ENCODE measurements around the gene OPCML. TPM values are rescaled to one million over a fixed set of nuclear protein-coding genes. Genes with fewer than 3 reads are reported as not detected.

OPCML gene
- total RNA-seq, 1 donor from 2014 or later = not detected

DNA sequence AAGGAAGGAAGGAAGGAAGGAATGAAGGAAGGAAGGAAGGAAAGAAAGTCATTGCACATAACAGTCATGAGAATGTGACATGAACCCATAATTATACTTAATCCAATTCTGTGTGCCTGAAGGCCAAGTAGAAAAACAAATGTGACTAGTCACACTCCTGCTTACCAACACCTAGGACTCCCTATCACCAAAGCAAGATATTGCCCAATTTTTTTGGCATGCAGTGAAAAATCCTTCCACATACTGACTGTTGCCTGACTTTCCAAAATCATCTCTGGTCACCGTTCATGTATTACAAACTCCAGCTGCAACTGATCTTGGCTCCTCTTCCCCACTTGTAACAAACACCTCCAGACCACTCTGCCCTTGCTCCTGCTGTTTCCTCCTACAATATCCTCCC lies 516.8 kb downstream of the OPCML start:
- intact Hi-C loops (cut with DNase I) = no loop called here

DNA sequence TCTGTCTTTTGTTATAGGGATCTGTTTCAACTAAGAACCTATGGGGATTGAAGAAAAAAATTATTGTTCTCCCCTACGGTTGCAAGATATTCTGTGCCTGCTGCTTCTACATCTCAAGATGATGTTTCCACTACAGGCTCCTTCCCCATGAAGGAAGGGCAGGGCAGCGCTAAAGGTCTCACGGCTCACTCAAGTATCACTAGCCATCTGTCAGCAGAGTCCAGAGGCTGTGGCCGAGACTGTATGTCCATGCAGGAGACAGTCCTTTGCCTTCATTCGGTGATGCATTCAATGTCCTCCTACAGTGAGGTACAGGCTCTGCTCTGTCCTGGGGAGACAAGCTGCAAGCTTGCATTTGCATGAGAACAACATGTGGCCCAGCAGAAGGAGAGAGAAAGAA lies 518.0 kb downstream of the OPCML start:
- intact Hi-C loops (cut with DNase I) = no loop called here
- H3K4me1 ChIP-seq = no peaks in the 10 kb centered on the region
- no peaks in the 10 kb centered on the region for H3K27me3 ChIP-seq
- H3K9me3 ChIP-seq = no peaks in the 10 kb centered on the region
- no peak overlapping the region for H3K27ac ChIP-seq
- TF ChIP-seq CTCF (IDR thresholded peaks at IDR 0.05) = no peak
- no peaks in the 10 kb centered on the region for H3K36me3 ChIP-seq
- DNase-seq (ENCODE audit: low spot score in 2 of 2) = no peak
- no peak overlapping the region for H3K4me3 ChIP-seq

More for the DNA sequence above, 516.8 kb downstream of the OPCML start:
- no peak for DNase-seq (ENCODE audit: low spot score in 2 of 2)
- TF ChIP-seq CTCF (IDR thresholded peaks at IDR 0.05) = no peak
- no peaks in the 10 kb centered on the region for H3K27me3 ChIP-seq
- no peaks in the 10 kb centered on the region for H3K4me1 ChIP-seq
- H3K36me3 ChIP-seq = no peaks in the 10 kb centered on the region
- no peak overlapping the region for H3K4me3 ChIP-seq
- no peak overlapping the region for H3K27ac ChIP-seq
- H3K9me3 ChIP-seq = no peaks in the 10 kb centered on the region

GRCh38 chr11:133012803-133013202 lies 519.5 kb downstream of the OPCML start:
- no peaks in the 10 kb centered on the region for H3K9me3 ChIP-seq
- no peaks in the 10 kb centered on the region for H3K36me3 ChIP-seq
- H3K27ac ChIP-seq = no peak overlapping the region
- intact Hi-C loops (cut with DNase I) = no loop called here
- H3K27me3 ChIP-seq = no peaks in the 10 kb centered on the region
- TF ChIP-seq CTCF (IDR thresholded peaks at IDR 0.05) = no peak
- DNase-seq (ENCODE audit: low spot score in 2 of 2) = no peak
- H3K4me1 ChIP-seq = no peaks in the 10 kb centered on the region
- no peak overlapping the region for H3K4me3 ChIP-seq

DNA sequence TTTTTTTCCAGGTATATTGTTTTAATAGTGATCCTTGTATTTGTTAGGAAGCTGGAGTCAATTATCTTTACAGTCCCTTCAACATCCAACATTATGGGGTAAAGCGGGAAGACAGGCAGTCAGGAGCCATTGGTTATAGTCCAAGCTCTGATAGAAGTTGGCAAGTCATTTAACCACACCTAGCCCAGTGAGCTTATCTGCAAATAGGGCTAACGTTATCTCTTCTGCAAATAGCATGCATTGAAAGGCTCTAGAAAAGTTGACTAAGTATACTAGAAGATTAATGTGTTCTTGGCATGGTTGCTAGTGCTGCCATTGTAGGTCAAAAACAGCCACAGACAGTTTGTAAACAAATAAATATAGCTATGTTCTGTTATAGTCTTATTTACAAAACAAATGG lies 520.7 kb downstream of the OPCML start:
- H3K36me3 ChIP-seq = no peaks in the 10 kb centered on the region
- no peak overlapping the region for H3K27ac ChIP-seq
- intact Hi-C loops (cut with DNase I) = no loop called here
- no peaks in the 10 kb centered on the region for H3K4me1 ChIP-seq
- no peak overlapping the region for H3K4me3 ChIP-seq
- no peaks in the 10 kb centered on the region for H3K27me3 ChIP-seq
- no peak for DNase-seq (ENCODE audit: low spot score in 2 of 2)
- H3K9me3 ChIP-seq = no peaks in the 10 kb centered on the region
- TF ChIP-seq CTCF (IDR thresholded peaks at IDR 0.05) = no peak

- no peaks in the 10 kb centered on the region for H3K27me3 ChIP-seq
- intact Hi-C loops (cut with DNase I) = no loop called here
- no peak for DNase-seq (ENCODE audit: low spot score in 2 of 2)
- no peak overlapping the region for H3K4me3 ChIP-seq
- H3K9me3 ChIP-seq = no peaks in the 10 kb centered on the region
- H3K27ac ChIP-seq = no peak overlapping the region
- no peak for TF ChIP-seq CTCF (IDR thresholded peaks at IDR 0.05)
- H3K36me3 ChIP-seq = no peaks in the 10 kb centered on the region
- H3K4me1 ChIP-seq = no peaks in the 10 kb centered on the region
These were observed 525.2 kb downstream of the OPCML start for GRCh38 chr11:133007027-133007584.

GRCh38 chr11:133004369-133004768 lies 527.9 kb downstream of the OPCML start:
- H3K27me3 ChIP-seq = no peaks in the 10 kb centered on the region
- intact Hi-C loops (cut with DNase I) = no loop called here
- DNase-seq (ENCODE audit: low spot score in 2 of 2) = no peak
- TF ChIP-seq CTCF (IDR thresholded peaks at IDR 0.05) = no peak
- no peaks in the 10 kb centered on the region for H3K4me1 ChIP-seq
- no peak overlapping the region for H3K4me3 ChIP-seq
- no peaks in the 10 kb centered on the region for H3K9me3 ChIP-seq
- no peaks in the 10 kb centered on the region for H3K36me3 ChIP-seq
- no peak overlapping the region for H3K27ac ChIP-seq
